Stimulated activated CD8-positive, alpha-beta memory T cell treated with anti-CD3 and anti-CD28 coated beads, Interleukin-12 subunit alpha, Interleukin-12 subunit beta, amount 100 ng/mL, for 1 hour (primary cell): ENCODE measurements around the gene LRMDA.

Source experiments
- DNase-seq: peaks from one replicate; pipeline ENCODE4 v3.0.0-alpha.2; 2020; ENCODE audit warnings: low read depth

Gene LRMDA

DNA sequence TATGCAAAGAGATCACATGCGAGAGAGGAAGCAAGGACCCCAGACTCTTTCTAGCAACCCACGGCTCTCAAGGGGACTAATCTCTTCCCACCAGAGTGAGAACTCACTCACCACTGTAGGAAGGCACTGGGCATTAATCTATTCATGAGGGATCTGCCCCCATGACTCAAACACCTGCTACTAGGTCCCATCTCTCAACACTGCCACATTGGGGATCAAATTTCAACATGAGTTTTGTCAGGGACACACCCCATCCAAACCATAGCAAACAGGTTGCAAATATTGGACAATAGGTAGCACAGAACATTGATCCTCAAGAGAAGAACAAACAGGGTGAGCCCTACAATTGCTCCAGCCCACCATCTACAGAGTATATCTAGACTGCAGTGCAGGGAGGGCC, 740.6 kb downstream of the LRMDA start:
- DNase-seq: no peak

DNA sequence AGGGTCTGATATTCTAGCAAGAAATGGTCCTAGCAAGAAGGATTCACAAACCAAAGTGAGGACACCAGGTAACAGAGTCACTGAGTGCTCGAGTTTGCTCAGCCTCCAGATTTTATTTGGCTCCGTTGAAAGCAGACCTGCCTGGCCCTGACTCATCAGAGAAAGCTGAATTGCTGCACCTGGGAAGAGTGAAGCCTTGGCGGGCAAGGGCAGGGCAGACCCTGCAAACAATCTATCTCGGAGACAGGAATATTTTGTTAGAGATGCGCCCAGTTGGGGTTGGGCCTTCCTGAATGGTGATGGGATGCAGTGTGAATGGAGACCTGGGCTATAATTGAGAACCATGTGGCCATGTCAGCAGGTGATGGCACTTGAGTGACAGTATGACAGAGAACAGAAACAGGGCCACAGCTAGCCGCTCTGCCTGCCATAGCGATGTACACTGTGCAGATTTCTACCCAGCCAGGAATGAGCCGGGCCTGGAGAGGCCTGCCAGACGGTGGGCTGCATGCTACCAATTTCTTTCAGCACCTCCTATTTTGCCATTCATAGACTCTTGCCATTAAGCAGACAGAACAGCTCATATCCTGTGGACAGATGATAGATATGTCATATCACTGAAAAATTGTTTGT, 744.2 kb downstream of the LRMDA start:
- DNase-seq: no peak

- no peak for DNase-seq
Observed at GRCh38 chr10:76176166-76176550, 744.7 kb downstream of the LRMDA start.

- DNase-seq: no peak
Observed at GRCh38 chr10:76177936-76178335, 746.5 kb downstream of the LRMDA start.

GRCh38 chr10:76178532-76179292, 747.3 kb downstream of the LRMDA start:
- DNase-seq: no peak

- no peak for DNase-seq
Observed at GRCh38 chr10:76179806-76180205, 748.4 kb downstream of the LRMDA start.

- DNase-seq: no peak
Observed at GRCh38 chr10:76184647-76185046, 753.2 kb downstream of the LRMDA start.

GRCh38 chr10:76185471-76186301, 754.3 kb downstream of the LRMDA start:
- DNase-seq: no peak

- no peak for DNase-seq
Observed at GRCh38 chr10:76188216-76188615, 756.8 kb downstream of the LRMDA start.

- DNase-seq: no peak
Observed at GRCh38 chr10:76190634-76191270, 759.3 kb downstream of the LRMDA start.

GRCh38 chr10:76191336-76191735, 759.9 kb downstream of the LRMDA start:
- DNase-seq: no peak

DNA sequence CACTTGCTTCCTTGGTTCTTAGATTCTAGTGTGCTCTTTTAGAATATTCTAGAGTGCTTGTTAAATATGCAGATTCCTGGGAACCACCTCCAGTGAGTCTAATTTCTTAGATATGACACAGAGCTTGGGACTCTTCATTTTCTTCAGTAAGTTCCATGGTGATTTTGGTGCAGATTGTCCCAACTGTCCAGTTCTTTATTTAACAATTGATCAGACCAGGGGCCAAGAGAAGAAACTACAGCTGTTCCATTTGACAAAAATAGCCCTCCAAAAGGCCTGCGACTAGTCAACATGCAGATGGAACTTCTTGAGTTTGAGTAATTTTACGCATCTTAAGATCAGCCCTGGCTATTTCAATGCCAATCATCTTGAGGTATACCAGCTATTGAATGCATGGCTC, 760.7 kb downstream of the LRMDA start:
- no peak for DNase-seq

DNA sequence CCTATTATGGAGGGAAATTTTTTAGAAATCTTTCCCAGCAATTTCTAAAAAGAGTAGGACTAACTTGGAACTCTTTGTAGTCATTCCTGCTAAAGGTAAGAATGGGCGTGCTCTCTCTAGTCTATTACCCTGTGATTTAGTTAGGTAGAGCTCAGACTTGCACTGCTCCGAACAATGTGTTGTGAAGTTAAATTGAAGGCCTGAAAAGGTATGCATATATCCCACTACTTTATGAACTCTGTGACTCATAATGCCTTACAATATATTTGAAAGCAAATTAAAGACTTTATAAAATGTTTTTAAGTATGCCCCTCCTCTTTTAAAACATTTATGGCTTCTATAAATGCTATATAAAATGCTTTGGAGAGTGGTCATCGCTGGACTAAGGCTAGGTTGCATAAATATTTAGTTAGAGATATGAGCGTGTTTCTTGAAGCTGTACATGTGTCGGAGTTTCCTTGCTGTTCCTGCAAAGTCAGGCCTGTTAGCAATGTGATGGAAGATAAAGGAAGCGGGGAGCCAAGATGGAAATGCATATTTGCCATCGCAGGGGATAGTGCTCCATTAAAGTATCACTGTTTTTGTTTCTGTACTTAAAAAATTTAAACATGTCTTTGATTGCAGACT, 761.4 kb downstream of the LRMDA start:
- DNase-seq: no peak

DNA sequence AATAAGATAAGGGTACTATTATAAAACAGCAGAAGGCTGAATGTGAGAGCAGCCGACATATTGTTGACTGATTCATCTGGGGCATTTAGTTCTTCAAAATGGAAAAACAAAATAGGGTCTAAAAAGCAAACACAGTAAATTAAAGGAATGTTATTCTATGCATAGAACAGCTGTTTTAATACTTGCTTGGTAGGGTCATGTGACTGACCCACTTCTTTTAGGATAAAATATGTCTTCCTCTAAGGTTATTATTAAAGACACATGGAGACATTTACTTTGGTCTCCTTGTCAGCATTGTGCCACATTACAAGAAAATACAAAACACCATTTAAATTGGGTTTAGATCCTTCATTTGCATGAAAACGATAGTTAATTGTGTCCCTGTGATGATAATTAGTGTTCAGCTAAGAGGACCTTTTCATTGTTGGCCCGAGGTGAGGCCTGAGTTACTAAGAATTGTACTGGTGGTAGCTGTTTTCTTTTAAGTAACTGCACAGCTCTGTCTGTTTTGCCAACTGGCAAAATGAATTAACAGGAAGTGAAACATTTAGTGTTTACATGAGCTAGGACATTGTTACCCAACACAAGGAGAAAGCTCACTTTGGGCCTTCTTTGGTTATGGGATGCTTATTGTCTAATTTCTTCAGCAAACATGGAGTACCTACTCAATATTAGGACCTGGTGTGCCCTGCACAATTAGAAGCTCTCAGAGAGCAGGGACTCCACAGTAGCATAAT, 764.4 kb downstream of the LRMDA start:
- no peak for DNase-seq

DNA sequence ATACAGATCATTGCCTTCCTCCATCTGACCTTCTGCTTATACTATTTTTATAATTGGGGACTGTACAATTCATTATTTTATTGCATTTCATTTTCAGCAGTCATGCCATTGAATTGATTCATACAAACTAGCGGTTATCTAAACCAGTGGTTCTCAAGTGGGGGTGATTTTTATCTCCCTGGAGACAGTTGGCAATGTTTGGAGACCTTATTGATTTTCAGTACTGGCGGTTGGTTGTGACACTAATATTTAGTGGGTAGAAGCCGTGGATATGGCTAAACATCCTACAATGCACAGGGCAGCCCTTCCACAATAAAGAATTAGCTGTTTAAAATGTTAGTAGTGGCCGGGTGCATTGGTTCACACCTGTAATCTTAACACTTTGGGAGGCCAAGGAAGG, 765.9 kb downstream of the LRMDA start:
- DNase-seq: no peak

- no peak for DNase-seq
Observed at GRCh38 chr10:76198287-76199035, 767.0 kb downstream of the LRMDA start.

- no peak for DNase-seq
Observed at GRCh38 chr10:76201962-76202361, 770.5 kb downstream of the LRMDA start.

DNA sequence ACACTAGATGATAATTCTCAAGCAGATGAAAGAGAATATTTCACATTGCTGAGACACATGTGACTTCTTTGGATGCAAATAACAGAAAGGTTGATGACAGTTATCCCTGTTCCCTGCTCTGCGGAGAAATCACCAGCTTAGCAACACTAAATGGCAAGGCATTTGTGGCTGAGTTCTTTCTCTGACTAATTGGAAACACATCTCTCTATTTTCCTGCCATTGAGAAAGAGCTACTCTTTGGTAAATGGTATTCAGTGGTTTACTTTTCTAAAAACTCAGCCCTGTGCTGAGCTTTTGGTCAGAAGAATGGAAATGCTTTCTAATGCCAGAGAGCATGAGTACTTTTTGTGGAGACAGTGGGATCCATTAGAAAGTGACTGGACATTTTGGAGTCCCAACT, 771.4 kb downstream of the LRMDA start:
- DNase-seq: no peak

DNA sequence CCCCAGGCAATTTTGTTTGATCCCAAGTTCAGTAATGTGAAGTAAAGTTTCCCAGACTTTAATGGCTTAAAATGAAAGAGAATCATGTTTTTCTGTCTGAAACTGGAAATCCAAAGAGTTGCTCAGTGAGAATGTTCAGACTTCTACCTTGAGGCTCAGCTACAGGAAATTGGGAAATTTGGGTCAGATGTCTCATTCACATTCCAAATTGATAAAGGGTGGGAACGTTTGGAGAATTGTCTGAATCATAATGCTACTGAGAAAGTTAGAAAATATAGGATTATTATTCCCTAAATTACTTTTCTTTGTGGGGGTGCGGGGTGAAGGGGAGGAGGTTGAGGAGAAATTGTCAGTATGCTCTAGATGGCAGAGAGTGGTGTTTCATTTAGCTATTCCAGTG, 773.9 kb downstream of the LRMDA start:
- no peak for DNase-seq

GRCh38 chr10:76206797-76207352, 775.5 kb downstream of the LRMDA start:
- DNase-seq: no peak
